ENCODE measurements around the gene PC. TPM values are rescaled to one million over a fixed set of nuclear protein-coding genes. Genes with fewer than 3 reads are reported as not detected.

Gene PC
- total RNA-seq, 1 experiment from 2014 or later = 24.5 TPM

GRCh38 chr11:66891851-66892660, 66.1 kb downstream of the PC start:
- TSS peak; percentile 62 for BruUV-seq (replicated peaks)
- ATAC-seq (peak; percentile 99), DNase-seq (peak; percentile 99)
- POLR2A ChIA-PET (ENCODE audit: unreplicated experiment) = interaction anchor here (0.5 to 0.6 kb wide), 2 partner anchors 36 to 148 kb away, joined by 3 to 7 read pairs; no protein-coding TSS in a partner anchor
- Histone ChIP-seq H3K79me2 (ENCODE audit: low read length) (no peaks in the 10 kb centered on the region), H3K4me2 (ENCODE audit: low read length) (peak overlapping the region; percentile 68), H3K9me2 (replicated peaks; ENCODE audit: low read length) (no peaks in the 10 kb centered on the region), H2AFZ (ENCODE audit: low read length) (peak overlapping the region; percentile 46; the same call in 1 of the 2 replicates), H3K27me3 (ENCODE audit: low read length) (no peaks in the 10 kb centered on the region), H4K20me1 (ENCODE audit: low read length) (no peaks in the 10 kb centered on the region), H3K9me3 (ENCODE audit: low read length) (no peaks in the 10 kb centered on the region), H3K4me1 (ENCODE audit: insufficient read depth, low read length) (peaks cover 24% of the 10 kb centered on the region), H3K36me3 (ENCODE audit: low read depth, low read length) (no peaks in the 10 kb centered on the region), H3F3A (ENCODE audit: low read length, unreplicated experiment) (no peaks in the 10 kb centered on the region), H3K4me3 (ENCODE audit: low read length) (peak overlapping the region; percentile 23; the same call in 1 of the 2 replicates), H3K9ac (ENCODE audit: low read length) (peak overlapping the region; percentile 5), H3K27ac (ENCODE audit: low read length) (peak overlapping the region; percentile 78)
- CTCF ChIA-PET = interaction anchor here (0.6 kb wide), 1 partner anchor 134 kb away, joined by 3 read pairs; no protein-coding TSS in a partner anchor
- intact Hi-C loops (cut with micrococcal nuclease) = loop anchor here (5.0 kb wide), 1 partner anchor 75 kb away; no protein-coding TSS in a partner anchor
- TF ChIP-seq EZH2phosphoT487 (IDR thresholded peaks at IDR 0.05; ENCODE audit: borderline replicate concordance, low read length) (no peak), CTCF (conservative IDR thresholded peaks at IDR 0.05; ENCODE audit: low read depth, low read length) (peak; percentile 33; the same call in 1 of the 2 replicates), EZH2 (IDR thresholded peaks at IDR 0.05; ENCODE audit: low read length, unreplicated experiment) (no peak)

GRCh38 chr11:66889960-66890359, 68.2 kb downstream of the PC start:
- no peak overlapping the region for H3K4me2 ChIP-seq (ENCODE audit: low read length)
- TF ChIP-seq EZH2phosphoT487 (IDR thresholded peaks at IDR 0.05; ENCODE audit: borderline replicate concordance, low read length) = no peak
- no peak for TF ChIP-seq EZH2 (IDR thresholded peaks at IDR 0.05; ENCODE audit: low read length, unreplicated experiment)
- TF ChIP-seq CTCF (conservative IDR thresholded peaks at IDR 0.05; ENCODE audit: low read depth, low read length) = no peak
- intact Hi-C loops (cut with micrococcal nuclease) = loop anchor here (5.0 to 10.0 kb wide), 2 partner anchors 77 to 165 kb away; partner anchors contain the start of gene RHOD
- no peaks in the 10 kb centered on the region for H3K27me3 ChIP-seq (ENCODE audit: low read length)
- H3K9ac ChIP-seq (ENCODE audit: low read length) = no peak overlapping the region
- no peaks in the 10 kb centered on the region for H3K79me2 ChIP-seq (ENCODE audit: low read length)
- no TSS peak for BruUV-seq (replicated peaks)
- H3K4me3 ChIP-seq (ENCODE audit: low read length) = no peak overlapping the region
- ChIA-PET CTCF (no interaction called here), POLR2A (ENCODE audit: unreplicated experiment) (no interaction called here)
- H4K20me1 ChIP-seq (ENCODE audit: low read length) = no peaks in the 10 kb centered on the region
- H2AFZ ChIP-seq (ENCODE audit: low read length) = no peak overlapping the region
- no peak for DNase-seq
- H3K9me3 ChIP-seq (ENCODE audit: low read length) = no peaks in the 10 kb centered on the region
- ATAC-seq = no peak
- H3K9me2 ChIP-seq (replicated peaks; ENCODE audit: low read length) = no peaks in the 10 kb centered on the region
- no peaks in the 10 kb centered on the region for H3F3A ChIP-seq (ENCODE audit: low read length, unreplicated experiment)
- no peak overlapping the region for H3K27ac ChIP-seq (ENCODE audit: low read length)
- no peaks in the 10 kb centered on the region for H3K36me3 ChIP-seq (ENCODE audit: low read depth, low read length)
- H3K4me1 ChIP-seq (ENCODE audit: insufficient read depth, low read length) = peaks cover 24% of the 10 kb centered on the region

Data from PC-3 (cell line).